Stimulated activated CD4-positive, alpha-beta T cell treated with anti-CD3 and anti-CD28 coated beads, Interleukin-1b, Interleukin-23, amount 100 ng/mL, for 24 hours (primary cell): ENCODE measurements around the gene USH1C.

ENCODE experiments used
- DNase-seq, 4 experiments: peaks; one replicate each; pipeline ENCODE4 v3.0.0-alpha.2; 2020; ENCODE audit warnings: low read depth in 4 of 4, low spot score in 1 of 4

USH1C gene

GRCh38 chr11:17550450-17551346 is 6.5 kb upstream of the USH1C start:
- no peak for DNase-seq

- no peak for DNase-seq
These were observed 4.2 kb upstream of the USH1C start for GRCh38 chr11:17548444-17548843.

- no peak for DNase-seq
These were observed 3.7 kb upstream of the USH1C start for GRCh38 chr11:17547932-17548331.

- no peak for DNase-seq
These were observed 2.9 kb upstream of the USH1C start, which contains the start of gene OTOG for GRCh38 chr11:17547051-17547577. Gene OTOG (plus strand): TSS chr11:17547259. CDS start chr11:17547373, 114 bp downstream.

- no peak for DNase-seq
These were observed 2.0 kb upstream of the USH1C start for GRCh38 chr11:17546240-17546639.

GRCh38 chr11:17543574-17544180 is 539 bp downstream of the USH1C start:
- DNase-seq = no peak

- no peak for DNase-seq
These were observed 1.2 kb downstream of the USH1C start for GRCh38 chr11:17543041-17543440.

- DNase-seq = no peak
These were observed 2.0 kb downstream of the USH1C start for GRCh38 chr11:17542249-17542648.

- DNase-seq = no peak
These were observed 2.8 kb downstream of the USH1C start for GRCh38 chr11:17541330-17541885.

- DNase-seq = no peak
These were observed 3.4 kb downstream of the USH1C start for GRCh38 chr11:17540807-17541206.

GRCh38 chr11:17538731-17539130 is 5.5 kb downstream of the USH1C start:
- no peak for DNase-seq

- DNase-seq = no peak
These were observed 6.2 kb downstream of the USH1C start for GRCh38 chr11:17538054-17538453.

- no peak for DNase-seq
These were observed 7.0 kb downstream of the USH1C start for GRCh38 chr11:17537261-17537660.

- DNase-seq = no peak
These were observed 8.7 kb downstream of the USH1C start for GRCh38 chr11:17535488-17535887.

GRCh38 chr11:17533778-17534415 is 10.3 kb downstream of the USH1C start:
- DNase-seq = no peak

GRCh38 chr11:17533341-17533740 is 10.9 kb downstream of the USH1C start:
- DNase-seq = no peak

GRCh38 chr11:17532784-17533183 is 11.4 kb downstream of the USH1C start:
- DNase-seq = no peak

GRCh38 chr11:17531636-17532113 is 12.5 kb downstream of the USH1C start:
- DNase-seq = no peak

- DNase-seq = no peak
These were observed 13.1 kb downstream of the USH1C start for GRCh38 chr11:17531071-17531600.

GRCh38 chr11:17529844-17530185 is 14.4 kb downstream of the USH1C start:
- no peak for DNase-seq
